ENCODE results near the gene BNC2.

DNA sequence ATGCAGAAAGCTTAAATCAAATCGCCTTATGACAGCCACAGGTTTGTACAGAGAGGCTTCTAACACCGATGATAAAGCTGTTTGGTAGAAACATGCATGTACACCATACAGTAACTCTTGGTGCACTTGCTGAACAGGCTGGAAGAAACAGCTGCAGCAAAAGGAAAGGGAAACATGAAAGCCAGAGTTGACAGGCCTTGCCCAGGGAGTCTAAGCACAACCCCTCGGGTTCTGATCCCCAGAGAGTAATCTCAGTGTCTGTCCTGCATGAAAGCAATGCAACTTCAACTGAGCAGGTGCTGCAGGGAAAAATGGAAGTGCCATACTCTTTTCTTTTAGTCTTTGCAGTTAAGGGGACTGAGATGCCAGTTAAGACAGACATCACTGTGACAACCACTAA lies 419.9 kb downstream of the BNC2 start:
- TF ChIP-seq, protein P1, sequence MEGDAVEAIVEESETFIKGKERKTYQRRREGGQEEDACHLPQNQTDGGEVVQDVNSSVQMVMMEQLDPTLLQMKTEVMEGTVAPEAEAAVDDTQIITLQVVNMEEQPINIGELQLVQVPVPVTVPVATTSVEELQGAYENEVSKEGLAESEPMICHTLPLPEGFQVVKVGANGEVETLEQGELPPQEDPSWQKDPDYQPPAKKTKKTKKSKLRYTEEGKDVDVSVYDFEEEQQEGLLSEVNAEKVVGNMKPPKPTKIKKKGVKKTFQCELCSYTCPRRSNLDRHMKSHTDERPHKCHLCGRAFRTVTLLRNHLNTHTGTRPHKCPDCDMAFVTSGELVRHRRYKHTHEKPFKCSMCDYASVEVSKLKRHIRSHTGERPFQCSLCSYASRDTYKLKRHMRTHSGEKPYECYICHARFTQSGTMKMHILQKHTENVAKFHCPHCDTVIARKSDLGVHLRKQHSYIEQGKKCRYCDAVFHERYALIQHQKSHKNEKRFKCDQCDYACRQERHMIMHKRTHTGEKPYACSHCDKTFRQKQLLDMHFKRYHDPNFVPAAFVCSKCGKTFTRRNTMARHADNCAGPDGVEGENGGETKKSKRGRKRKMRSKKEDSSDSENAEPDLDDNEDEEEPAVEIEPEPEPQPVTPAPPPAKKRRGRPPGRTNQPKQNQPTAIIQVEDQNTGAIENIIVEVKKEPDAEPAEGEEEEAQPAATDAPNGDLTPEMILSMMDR (conservative IDR thresholded peaks at IDR 0.05 in 1 of 2, IDR thresholded peaks at IDR 0.05 in 1 of 2; ENCODE audit: low read depth in 1 of 2, low read length in 2 of 2), result no peak
- no peak for TF ChIP-seq EZH2 (IDR thresholded peaks at IDR 0.05; ENCODE audit: low read length, missing control alignments)

Data from fibroblast of lung (primary cell).